NB4 (cell line): ENCODE results near the gene SMARCA4.
"Not testable (repeated sequence)": the region's sequence is repeated elsewhere in the genome, so short reads cannot be mapped to it uniquely, and the experiment has no call there.

Experiments
- DNase-seq: peaks from one replicate; pipeline ENCODE4 v3.0.0; 2010; ENCODE audit warnings: low read depth
- H3K4me3 ChIP-seq: one replicate; pipeline ENCODE4 v1.5.1; 2011; ENCODE audit warnings: mild to moderate bottlenecking, low read depth, low read length, moderate library complexity
- MYC ChIP-seq: IDR thresholded peaks from 2 replicates; pipeline ENCODE4 v1.6.1; 2011; ENCODE audit warnings: low read depth, low read length
- POLR2A ChIP-seq: IDR thresholded peaks from 2 replicates; pipeline ENCODE4 v1.6.1; 2011; ENCODE audit warnings: mild to moderate bottlenecking; ENCODE audit not compliant: insufficient read length; ENCODE audit errors: extremely low read depth
- TF ChIP-seq, protein P1 (sequence below): IDR thresholded peaks from one replicate; pipeline ENCODE4 v1.5.1; 2012; ENCODE audit warnings: low read depth, low read length
- TF ChIP-seq, protein P2 (sequence below): IDR thresholded peaks from 2 replicates; pipeline ENCODE4 v1.6.1; 2011; ENCODE audit warnings: low read depth, low read length

The SMARCA4 gene

DNA sequence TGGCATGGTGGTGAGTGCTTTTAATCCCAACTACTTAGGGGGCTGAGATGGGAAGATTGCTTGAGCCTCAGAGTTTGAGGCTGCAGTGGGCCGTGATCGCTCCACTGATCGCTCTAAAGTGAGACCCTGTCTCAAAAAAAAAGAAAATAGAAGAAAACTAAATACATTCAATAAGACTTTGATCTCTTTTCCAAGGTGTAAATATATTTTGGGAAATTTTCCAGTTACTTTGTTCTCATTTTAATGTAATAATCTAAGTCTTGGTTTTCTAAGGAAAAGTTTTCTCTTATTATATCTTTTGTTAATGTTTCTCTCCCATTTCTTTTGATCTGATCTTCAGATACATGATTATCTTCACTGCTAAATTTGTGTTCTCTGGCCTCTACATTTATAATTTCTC lies 138.0 kb downstream of the SMARCA4 start:
- TF ChIP-seq, protein P1, sequence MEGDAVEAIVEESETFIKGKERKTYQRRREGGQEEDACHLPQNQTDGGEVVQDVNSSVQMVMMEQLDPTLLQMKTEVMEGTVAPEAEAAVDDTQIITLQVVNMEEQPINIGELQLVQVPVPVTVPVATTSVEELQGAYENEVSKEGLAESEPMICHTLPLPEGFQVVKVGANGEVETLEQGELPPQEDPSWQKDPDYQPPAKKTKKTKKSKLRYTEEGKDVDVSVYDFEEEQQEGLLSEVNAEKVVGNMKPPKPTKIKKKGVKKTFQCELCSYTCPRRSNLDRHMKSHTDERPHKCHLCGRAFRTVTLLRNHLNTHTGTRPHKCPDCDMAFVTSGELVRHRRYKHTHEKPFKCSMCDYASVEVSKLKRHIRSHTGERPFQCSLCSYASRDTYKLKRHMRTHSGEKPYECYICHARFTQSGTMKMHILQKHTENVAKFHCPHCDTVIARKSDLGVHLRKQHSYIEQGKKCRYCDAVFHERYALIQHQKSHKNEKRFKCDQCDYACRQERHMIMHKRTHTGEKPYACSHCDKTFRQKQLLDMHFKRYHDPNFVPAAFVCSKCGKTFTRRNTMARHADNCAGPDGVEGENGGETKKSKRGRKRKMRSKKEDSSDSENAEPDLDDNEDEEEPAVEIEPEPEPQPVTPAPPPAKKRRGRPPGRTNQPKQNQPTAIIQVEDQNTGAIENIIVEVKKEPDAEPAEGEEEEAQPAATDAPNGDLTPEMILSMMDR, result no peak
- no peak for TF ChIP-seq MYC
- TF ChIP-seq, protein P2, sequence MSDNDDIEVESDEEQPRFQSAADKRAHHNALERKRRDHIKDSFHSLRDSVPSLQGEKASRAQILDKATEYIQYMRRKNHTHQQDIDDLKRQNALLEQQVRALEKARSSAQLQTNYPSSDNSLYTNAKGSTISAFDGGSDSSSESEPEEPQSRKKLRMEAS, result no peak
- no peak for TF ChIP-seq POLR2A
- DNase-seq, result no peak
- no peak overlapping the region for H3K4me3 ChIP-seq

DNA sequence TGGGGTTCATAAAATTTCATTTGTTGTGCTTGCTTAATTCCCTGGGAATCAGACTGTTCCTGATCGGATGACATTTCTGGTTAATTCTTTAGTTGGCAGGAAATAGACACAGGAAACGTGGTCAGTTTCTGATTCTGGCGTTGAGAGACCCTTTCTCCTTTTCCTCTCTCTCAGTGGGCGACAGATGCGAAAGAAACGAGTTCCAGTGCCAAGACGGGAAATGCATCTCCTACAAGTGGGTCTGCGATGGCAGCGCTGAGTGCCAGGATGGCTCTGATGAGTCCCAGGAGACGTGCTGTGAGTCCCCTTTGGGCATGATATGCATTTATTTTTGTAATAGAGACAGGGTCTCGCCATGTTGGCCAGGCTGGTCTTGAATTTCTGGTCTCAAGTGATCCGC lies 139.2 kb downstream of the SMARCA4 start:
- TF ChIP-seq, protein P1, result no peak
- TF ChIP-seq, protein P2, result no peak
- no peak for TF ChIP-seq POLR2A
- no peak for TF ChIP-seq MYC
- no peak overlapping the region for H3K4me3 ChIP-seq
- no peak for DNase-seq

DNA sequence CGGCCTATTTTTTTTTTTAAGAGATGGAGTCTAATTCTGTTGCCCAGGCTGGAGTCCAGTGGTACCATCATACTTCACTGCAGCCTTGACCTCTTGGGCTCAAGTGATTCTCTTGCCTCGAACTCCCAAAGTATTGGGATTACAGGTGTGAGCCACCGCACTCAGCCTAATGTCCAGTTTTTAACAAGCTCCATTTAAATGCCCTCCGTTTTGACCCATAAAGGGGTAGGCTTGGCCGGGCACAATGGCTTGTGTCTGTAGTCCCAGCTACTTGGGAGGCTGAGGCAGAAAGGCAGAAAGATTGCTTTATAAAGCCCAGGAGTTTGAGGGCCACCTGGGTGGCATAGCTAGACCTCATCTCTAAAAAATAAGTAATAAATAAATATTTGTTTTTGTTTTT lies 140.2 kb downstream of the SMARCA4 start:
- H3K4me3 ChIP-seq, result no peak overlapping the region
- TF ChIP-seq POLR2A, result no peak
- TF ChIP-seq, protein P1, result no peak
- no peak for DNase-seq

DNA sequence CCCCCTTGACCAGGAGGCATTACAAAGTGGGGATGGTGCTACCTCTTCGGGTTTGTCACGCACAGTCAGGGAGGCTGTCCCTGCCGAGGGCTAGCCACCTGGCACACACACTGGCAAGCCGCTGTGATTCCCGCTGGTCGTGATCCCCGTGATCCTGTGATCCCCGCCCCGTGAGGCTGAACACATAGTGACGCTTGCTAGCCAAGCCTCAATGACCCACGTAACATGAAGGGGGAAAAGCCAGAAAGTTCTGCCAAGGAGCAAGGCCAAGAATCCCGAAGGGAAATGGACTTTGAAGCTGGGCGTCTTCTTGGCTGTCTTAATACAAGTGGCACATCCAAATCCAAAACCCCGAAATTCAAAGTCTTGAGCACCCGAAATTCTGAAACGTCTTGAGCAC lies 142.1 kb downstream of the SMARCA4 start:
- TF ChIP-seq, protein P1, result no peak
- TF ChIP-seq, protein P2, result no peak
- no peak for TF ChIP-seq POLR2A
- no peak for TF ChIP-seq MYC
- DNase-seq, result no peak
- no peak overlapping the region for H3K4me3 ChIP-seq

DNA sequence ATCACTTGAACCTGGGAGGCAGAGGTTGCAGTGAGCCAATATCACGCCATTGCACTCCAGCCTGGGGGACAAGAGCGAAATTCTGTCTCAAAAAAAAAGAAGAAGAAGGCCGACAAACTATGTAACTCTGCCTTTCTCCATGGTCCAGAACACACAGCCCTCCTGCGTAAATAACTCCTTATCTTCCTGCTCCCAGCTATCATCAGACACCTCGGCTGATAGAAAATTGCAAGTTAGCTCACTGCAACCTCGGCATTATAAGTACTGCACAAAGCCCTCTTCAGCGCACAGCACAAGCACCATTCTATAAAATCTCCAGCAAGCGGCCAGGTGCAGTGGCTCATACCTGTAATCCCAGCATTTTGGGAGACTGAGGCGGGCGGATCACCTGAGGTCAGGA lies 142.8 kb downstream of the SMARCA4 start:
- H3K4me3 ChIP-seq, DNase-seq: not testable (repeated sequence)

DNA sequence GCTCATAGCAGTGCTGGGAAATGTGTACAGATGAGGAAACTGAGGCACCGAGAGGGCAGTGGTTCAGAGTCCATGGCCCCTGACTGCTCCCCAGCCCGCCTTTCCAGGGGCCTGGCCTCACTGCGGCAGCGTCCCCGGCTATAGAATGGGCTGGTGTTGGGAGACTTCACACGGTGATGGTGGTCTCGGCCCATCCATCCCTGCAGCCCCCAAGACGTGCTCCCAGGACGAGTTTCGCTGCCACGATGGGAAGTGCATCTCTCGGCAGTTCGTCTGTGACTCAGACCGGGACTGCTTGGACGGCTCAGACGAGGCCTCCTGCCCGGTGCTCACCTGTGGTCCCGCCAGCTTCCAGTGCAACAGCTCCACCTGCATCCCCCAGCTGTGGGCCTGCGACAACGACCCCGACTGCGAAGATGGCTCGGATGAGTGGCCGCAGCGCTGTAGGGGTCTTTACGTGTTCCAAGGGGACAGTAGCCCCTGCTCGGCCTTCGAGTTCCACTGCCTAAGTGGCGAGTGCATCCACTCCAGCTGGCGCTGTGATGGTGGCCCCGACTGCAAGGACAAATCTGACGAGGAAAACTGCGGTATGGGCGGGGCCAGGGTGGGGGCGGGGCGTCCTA lies 144.3 kb downstream of the SMARCA4 start:
- H3K4me3 ChIP-seq, result no peak overlapping the region
- TF ChIP-seq MYC (no peak), POLR2A (no peak)
- TF ChIP-seq, protein P1, result no peak
- TF ChIP-seq, protein P2, result no peak
- DNase-seq, result no peak
